ENCODE results near the gene KRT9. TPM values are rescaled to one million over a fixed set of nuclear protein-coding genes. Genes with fewer than 3 reads are reported as not detected.

KRT9 gene
- total and polyA plus RNA-seq, 2 of the 13 experiments (the other 11 are each of a cell fraction or from before 2014, with no cell fraction given) = not detected

DNA sequence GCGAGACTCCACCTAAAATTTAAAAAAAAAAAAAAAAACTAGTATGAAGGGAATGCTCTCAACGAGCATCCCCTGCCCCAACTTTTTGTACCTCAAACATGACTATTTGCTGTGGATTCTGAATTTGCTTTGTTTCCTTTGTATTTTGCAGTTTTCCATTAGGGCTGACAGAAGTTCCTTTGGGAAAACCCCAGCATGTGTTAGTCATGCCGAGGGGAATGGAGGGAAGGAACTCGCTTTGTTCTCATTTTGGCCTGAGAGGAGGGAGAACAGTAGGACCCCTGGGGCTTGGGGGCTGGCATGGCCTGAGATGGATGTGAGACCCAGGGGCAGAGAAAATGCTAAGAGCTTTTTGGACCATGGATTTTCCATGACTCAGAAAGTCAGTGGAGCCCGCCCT lies 20.5 kb downstream of the KRT9 start:
- DNase-seq (ENCODE audit: low spot score) (no peak), FAIRE-seq (no peak), ATAC-seq (no peak)
- no peak overlapping the region for H3K4me2 ChIP-seq (ENCODE audit: low read depth, low read length)
- 18% methylated on average over 5 of the region's 5 CpGs for WGBS (ENCODE audit: low lambda C conversion rate)
- BruUV-seq (replicated peaks) = no TSS peak
- H3K9ac ChIP-seq (ENCODE audit: insufficient read depth, low read depth, low read length) = no peak overlapping the region
- no peak overlapping the region for H3K27ac ChIP-seq (ENCODE audit: extremely low read length, insufficient read depth, low read length)
- peaks cover 34% of the 10 kb centered on the region for H3K4me1 ChIP-seq (ENCODE audit: insufficient read depth, low read length)
- intact Hi-C loops (cut with micrococcal nuclease; ENCODE audit: unreplicated experiment) (no loop called here), in situ Hi-C loops (cut with HindIII; ENCODE audit: extremely low pct_ligation_motif_present, low pct_unique_long_range_greater_than_20kb) (no loop called here)
- H3K79me2 ChIP-seq (ENCODE audit: insufficient read depth, low read length) = no peaks in the 10 kb centered on the region
- POLR2A ChIA-PET = no interaction called here
- H3K36me3 ChIP-seq (replicated peaks in 1 of 2; ENCODE audit: control insufficient read depth in 1 of 2, insufficient read depth in 2 of 2, low read length in 2 of 2) = no peaks in the 10 kb centered on the region
- H3K4me3 ChIP-seq (replicated peaks in 1 of 3; ENCODE audit: insufficient read depth in 1 of 3, low read depth in 2 of 3, low read length in 3 of 3) = no peak overlapping the region
- H3K27me3 ChIP-seq (ENCODE audit: control insufficient read depth in 1 of 2, insufficient read depth in 2 of 2, low read length in 2 of 2) = peaks cover 4 to 38% of the 10 kb centered on the region in 2 experiments; a peak in 4 of 5 replicates
- no peak overlapping the region for H2AFZ ChIP-seq (ENCODE audit: low read length)
- H3K9me3 ChIP-seq (ENCODE audit: low read length) = no peaks in the 10 kb centered on the region
- CTCF ChIA-PET (ENCODE audit: low intra/inter-chr PET ratio, low total read pairs) = interaction anchor here (3.0 to 6.3 kb wide), 2 partner anchors 111 to 115 kb away, joined by 23 to 84 read pairs; no protein-coding TSS in a partner anchor
- no peak for TF ChIP-seq SIN3A (IDR thresholded peaks at IDR 0.05; ENCODE audit: borderline replicate concordance, low read depth, low read length)
- no peak for TF ChIP-seq ATF7 (IDR thresholded peaks at IDR 0.05)
- no peak for TF ChIP-seq ATF7 (CRISPR knock-in tag; IDR thresholded peaks at IDR 0.05)
- TF ChIP-seq TCF7 (IDR thresholded peaks at IDR 0.05; ENCODE audit: low read depth) = no peak
- no peak for TF ChIP-seq RFX3 (CRISPR knock-in tag; IDR thresholded peaks at IDR 0.05)
- TF ChIP-seq ASH2L (IDR thresholded peaks at IDR 0.05; ENCODE audit: insufficient read length, low read depth, low read length) = no peak
- no peak for TF ChIP-seq ZSCAN30 (CRISPR knock-in tag; IDR thresholded peaks at IDR 0.05)
- no peak for TF ChIP-seq NPAS2 (CRISPR knock-in tag; IDR thresholded peaks at IDR 0.05; ENCODE audit: borderline replicate concordance)
- no peak for TF ChIP-seq ZNF605 (CRISPR knock-in tag; IDR thresholded peaks at IDR 0.05)
- TF ChIP-seq RBFOX2 (IDR thresholded peaks at IDR 0.05; ENCODE audit: low read depth, low read length) = no peak
- no peak for TF ChIP-seq RFXAP (CRISPR knock-in tag; IDR thresholded peaks at IDR 0.05; ENCODE audit: borderline replicate concordance)
- TF ChIP-seq RBM39 (IDR thresholded peaks at IDR 0.05; ENCODE audit: low read depth, low read length, poor library complexity, severe bottlenecking) = no peak
- no peak for TF ChIP-seq ZNF546 (CRISPR knock-in tag; conservative IDR thresholded peaks at IDR 0.05)
- no peak for TF ChIP-seq ZKSCAN8 (CRISPR knock-in tag; IDR thresholded peaks at IDR 0.05; ENCODE audit: borderline replicate concordance)
- no peak for TF ChIP-seq ISL2 (CRISPR knock-in tag; IDR thresholded peaks at IDR 0.05)
- no peak for TF ChIP-seq ZBTB4 (CRISPR knock-in tag; IDR thresholded peaks at IDR 0.05; ENCODE audit: borderline replicate concordance)
- no peak for TF ChIP-seq GLI4 (CRISPR knock-in tag; IDR thresholded peaks at IDR 0.05; ENCODE audit: borderline replicate concordance)
- H4K20me1 ChIP-seq (ENCODE audit: insufficient read depth, low read length) = no peaks in the 10 kb centered on the region

Data from HepG2 (cell line).